Astrocyte of the hippocampus (primary cell): ENCODE data around the gene ARHGEF10L.
"Not testable (repeated sequence)": the region's sequence is repeated elsewhere in the genome, so short reads cannot be mapped to it uniquely, and the experiment has no call there.

Experiments
- DNase-seq: peaks from one replicate; pipeline ENCODE4 v3.0.0; 2011; ENCODE audit warnings: low read depth, low spot score

Gene ARHGEF10L

GRCh38 chr1:17539477-17540254 is at the start of gene ARHGEF10L:
TSS of gene ARHGEF10L (plus strand) at chr1:17539698. CDS start at chr1:17580596, 40,898 bp downstream.
- peak; percentile 62 for DNase-seq

- DNase-seq = not testable (repeated sequence)
Observed at GRCh38 chr1:17489768-17490417, 49.6 kb upstream of the ARHGEF10L start.

- DNase-seq = not testable (repeated sequence)
Observed at GRCh38 chr1:17490667-17491066, 48.8 kb upstream of the ARHGEF10L start.

GRCh38 chr1:17494114-17494729 is 45.3 kb upstream of the ARHGEF10L start:
- DNase-seq = peak; percentile 82

- no peak for DNase-seq
Observed at GRCh38 chr1:17496419-17496818, 43.1 kb upstream of the ARHGEF10L start.

- no peak for DNase-seq
Observed at GRCh38 chr1:17498214-17498613, 41.3 kb upstream of the ARHGEF10L start.

GRCh38 chr1:17502326-17502778 is 37.1 kb upstream of the ARHGEF10L start:
- DNase-seq = peak; percentile 91

GRCh38 chr1:17503146-17503545 is 36.4 kb upstream of the ARHGEF10L start:
- DNase-seq = no peak

- DNase-seq = not testable (repeated sequence)
Observed at GRCh38 chr1:17507200-17507599, 32.3 kb upstream of the ARHGEF10L start.

GRCh38 chr1:17507915-17508314 is 31.6 kb upstream of the ARHGEF10L start:
- no peak for DNase-seq

GRCh38 chr1:17509363-17509762 is 30.1 kb upstream of the ARHGEF10L start:
- DNase-seq = no peak

GRCh38 chr1:17510138-17510537 is 29.4 kb upstream of the ARHGEF10L start:
- no peak for DNase-seq

GRCh38 chr1:17511188-17511587 is 28.3 kb upstream of the ARHGEF10L start:
- DNase-seq = no peak

GRCh38 chr1:17513131-17513530 is 26.4 kb upstream of the ARHGEF10L start:
- no peak for DNase-seq

GRCh38 chr1:17514776-17515175 is 24.7 kb upstream of the ARHGEF10L start:
- no peak for DNase-seq

- no peak for DNase-seq
Observed at GRCh38 chr1:17515902-17516301, 23.6 kb upstream of the ARHGEF10L start.

GRCh38 chr1:17516303-17517214 is 22.9 kb upstream of the ARHGEF10L start:
- no peak for DNase-seq

GRCh38 chr1:17520041-17520440 is 19.5 kb upstream of the ARHGEF10L start:
- DNase-seq = no peak

- no peak for DNase-seq
Observed at GRCh38 chr1:17520473-17521319, 18.8 kb upstream of the ARHGEF10L start.

GRCh38 chr1:17521946-17522612 is 17.4 kb upstream of the ARHGEF10L start:
- DNase-seq = no peak
